Cardiac septum (tissue), 1 donor: ENCODE data around the gene ZNF407. TPM values are rescaled to one million over a fixed set of nuclear protein-coding genes. Genes with fewer than 3 reads are reported as not detected.

Experiments
- DNase-seq: peaks from one replicate; pipeline ENCODE4 v3.0.0-alpha.2; 2020; ENCODE audit warnings: low spot score
- intact Hi-C: fragments of 100-400 bp; cut with DNase I; formaldehyde crosslinking; loops from one replicate; pipeline ENCODE4 v1.14.0; 2022
- total RNA-seq: library from RNA; stranded (reverse); fragmentation: NEBNext Ultra II Directional; extraction: Animal tissue kit (Norgen Biotek cat#: 25700); gene quantifications from one replicate; pipeline ENCODE4 v1.2.1, GENCODE V29; 2021
- donor health status: DM: no; HTN: no; CAD: no.

The ZNF407 gene
- total RNA-seq, 1 donor from 2014 or later, result 14.1 TPM

DNA sequence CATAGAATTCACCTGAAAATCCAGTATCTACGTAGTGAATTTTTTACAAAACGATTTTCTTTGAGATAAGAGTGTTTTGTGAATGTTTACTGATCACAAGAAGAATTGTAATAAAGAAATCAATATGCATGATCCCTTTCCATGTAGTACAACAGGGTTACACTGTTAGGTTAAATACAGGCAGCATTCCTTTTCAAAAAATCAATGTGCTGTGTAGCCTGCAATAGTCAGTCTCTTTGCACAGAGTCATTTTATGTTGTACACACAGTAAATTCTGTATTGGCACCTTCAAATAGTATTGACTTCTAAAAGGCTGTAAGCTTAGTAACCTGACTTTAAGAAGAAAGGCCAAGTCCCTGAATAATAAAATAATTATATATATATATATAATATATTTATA lies 63.3 kb downstream of the ZNF407 start:
- no peak for DNase-seq
- intact Hi-C loops, result no loop called here

- intact Hi-C loops, result no loop called here
- no peak for DNase-seq
Measured at GRCh38 chr18:74661691-74662090, 64.0 kb downstream of the ZNF407 start.

- intact Hi-C loops, result no loop called here
- no peak for DNase-seq
Measured at GRCh38 chr18:74662622-74663021, 65.0 kb downstream of the ZNF407 start.

DNA sequence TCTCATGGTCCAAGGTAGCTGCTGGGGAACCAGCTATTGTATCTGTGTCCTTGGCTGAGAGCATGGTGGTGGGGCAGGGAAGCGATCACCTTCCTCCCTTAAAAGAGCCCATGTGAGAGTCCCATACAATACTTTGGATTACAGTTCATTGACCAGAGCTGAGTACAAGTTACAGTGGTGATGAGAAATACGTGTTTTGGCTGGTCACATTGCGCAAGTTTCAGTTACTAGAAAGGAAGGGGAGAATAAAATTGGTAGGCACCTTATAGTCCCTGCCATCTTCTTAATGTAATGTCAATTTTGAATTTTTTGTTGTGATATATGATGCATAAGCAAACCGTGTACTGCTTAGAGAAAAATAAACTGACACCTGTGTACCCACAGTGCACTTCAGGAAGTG lies 67.7 kb downstream of the ZNF407 start:
- intact Hi-C loops, result no loop called here
- DNase-seq, result no peak

DNA sequence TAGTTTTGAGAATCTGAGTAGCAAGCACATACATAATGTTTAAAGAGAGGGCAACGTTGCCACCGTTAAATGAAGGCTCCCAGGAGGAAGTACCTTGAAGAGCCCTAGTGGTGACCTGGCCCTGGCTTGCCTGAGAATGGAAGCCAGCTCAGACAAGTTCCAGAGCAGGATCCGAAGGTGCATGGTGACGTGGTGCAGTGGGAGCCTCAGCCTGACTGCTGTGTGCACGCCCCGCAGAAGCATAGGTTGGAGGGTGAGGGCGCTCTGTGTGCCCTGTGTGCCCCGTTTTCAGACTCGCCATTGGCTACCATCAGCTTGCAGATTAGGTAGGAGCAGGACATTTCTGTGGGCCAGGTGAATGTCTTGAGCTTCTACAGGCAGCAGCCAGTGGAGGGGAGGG lies 68.2 kb downstream of the ZNF407 start:
- intact Hi-C loops, result no loop called here
- no peak for DNase-seq

DNA sequence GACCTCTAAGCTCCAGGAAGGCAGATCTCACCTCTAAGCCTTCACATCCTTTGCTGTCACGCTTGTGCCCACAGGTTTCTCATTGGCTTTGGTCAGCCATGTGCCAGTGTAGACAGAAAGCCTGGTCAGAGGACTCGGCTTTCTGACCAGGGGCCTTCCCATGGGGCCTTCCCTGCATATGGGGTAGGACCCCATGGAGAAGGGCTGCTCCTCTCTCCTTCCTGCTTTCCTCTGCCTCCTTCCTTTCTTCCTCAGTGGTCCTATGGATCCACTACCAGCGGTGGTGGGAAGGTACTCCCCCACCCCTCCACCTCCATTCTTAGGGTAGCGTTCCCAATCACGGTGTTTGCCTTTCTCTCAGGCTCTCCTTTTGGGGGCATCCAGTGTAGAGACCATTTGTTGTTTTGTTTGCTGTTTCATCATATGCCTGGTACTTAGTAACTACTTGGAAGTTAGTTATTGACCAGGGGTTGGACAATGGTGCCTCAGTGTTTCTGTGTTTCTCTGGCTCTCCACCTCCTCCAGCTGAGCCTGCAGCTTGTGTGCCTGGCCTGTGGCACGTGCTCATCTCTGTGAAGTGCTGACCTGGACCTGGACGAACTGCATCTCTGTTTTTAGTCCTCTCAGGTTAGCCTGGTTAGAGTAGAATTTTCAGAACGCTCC lies 71.6 kb downstream of the ZNF407 start:
- no peak for DNase-seq
- intact Hi-C loops, result no loop called here

GRCh38 chr18:74672371-74672770 lies 74.7 kb downstream of the ZNF407 start:
- DNase-seq, result no peak
- intact Hi-C loops, result no loop called here

- intact Hi-C loops, result no loop called here
- no peak for DNase-seq
Measured at GRCh38 chr18:74674487-74674886, 76.8 kb downstream of the ZNF407 start.

DNA sequence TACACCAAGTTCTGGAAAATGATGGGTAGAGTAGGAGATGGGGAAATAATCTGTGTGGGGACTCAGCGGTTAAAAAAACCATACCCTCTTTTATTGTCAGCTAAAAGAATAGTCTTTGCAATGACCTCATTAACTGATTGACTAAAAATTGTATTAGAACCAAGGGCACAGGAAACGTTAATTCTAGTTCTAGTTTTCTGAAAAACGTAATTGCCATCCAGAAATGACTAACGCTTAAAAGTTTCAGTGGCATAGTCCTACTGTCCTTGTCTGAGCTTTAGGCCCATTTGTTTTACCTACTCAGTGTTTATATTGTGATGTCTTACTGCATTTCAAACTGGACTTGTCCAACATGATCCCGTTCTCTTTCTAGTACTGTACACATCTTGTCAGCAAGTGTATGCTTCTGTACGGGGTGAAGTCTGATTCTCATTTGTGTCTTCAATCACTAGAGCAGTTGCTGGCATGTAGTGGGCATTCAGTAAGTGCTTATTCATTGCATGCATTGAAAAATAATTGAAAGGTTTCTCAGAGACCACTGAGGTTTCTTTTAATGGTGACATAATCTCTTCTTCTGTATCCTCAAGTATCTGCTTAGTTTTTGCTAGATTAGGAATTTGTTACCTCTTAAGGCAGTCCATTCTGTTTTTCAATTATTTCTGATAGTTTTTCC lies 81.5 kb downstream of the ZNF407 start:
- no peak for DNase-seq
- intact Hi-C loops, result no loop called here

GRCh38 chr18:74679679-74680076 lies 82.0 kb downstream of the ZNF407 start:
- DNase-seq, result no peak

DNA sequence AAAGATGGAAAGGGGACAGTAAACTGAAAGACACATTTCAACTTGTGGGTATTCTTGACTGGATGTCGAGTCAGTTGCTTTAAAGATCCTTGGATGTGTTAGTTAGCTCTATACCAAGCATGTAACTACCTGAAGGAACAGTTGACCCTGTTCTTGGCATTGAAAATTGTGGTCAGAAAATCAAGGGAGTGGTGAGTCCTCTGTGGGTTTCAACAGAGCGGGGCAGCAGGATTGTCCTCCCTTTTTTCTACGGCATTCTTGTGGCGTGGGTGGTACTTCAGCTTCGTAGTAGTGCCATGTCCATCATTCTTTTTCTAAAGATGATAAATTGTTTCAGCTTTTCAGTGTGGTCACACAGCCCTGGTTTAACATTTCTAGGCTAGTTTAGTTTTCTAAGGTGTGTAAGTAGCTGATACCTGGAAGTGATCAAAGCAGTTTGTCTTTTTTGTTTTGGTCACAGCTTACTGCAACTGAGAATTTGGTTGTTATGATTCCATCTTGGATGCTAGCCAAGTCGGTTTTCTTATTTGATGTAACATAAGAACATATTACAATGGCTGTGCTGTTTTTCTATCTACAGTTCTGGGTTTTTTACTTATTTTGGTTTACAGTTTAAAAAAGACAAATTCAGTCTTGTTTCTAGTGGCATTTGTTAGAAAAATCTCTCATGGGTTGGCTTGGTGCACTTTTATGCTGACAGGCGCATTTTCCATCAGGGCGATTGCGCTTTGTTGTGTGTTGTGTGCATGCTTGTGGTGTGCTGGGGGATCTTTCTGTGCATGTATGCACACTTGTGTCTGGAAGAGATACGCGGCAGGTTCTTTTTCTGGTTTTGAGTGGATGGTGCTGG lies 84.7 kb downstream of the ZNF407 start:
- intact Hi-C loops, result no loop called here

More at GRCh38 chr18:74679679-74680076, 82.0 kb downstream of the ZNF407 start:
- intact Hi-C loops, result no loop called here

DNA sequence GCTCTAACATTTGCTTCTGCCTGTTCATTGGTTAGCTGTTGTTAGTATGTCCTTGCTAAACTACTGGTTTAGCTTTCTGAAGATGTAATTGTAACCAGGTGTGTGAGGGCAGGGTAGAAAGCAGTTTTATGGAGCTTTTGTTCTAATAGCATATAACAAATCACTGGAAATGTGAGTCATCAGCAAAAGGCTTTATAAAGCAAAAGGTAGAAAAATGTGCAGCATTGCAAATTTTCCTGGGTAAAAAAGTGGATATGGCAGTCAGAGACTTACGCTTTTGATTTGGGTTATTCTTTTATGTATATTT lies 85.3 kb downstream of the ZNF407 start:
- intact Hi-C loops, result no loop called here
- no peak for DNase-seq

More for the DNA sequence above, 84.7 kb downstream of the ZNF407 start:
- DNase-seq, result no peak

DNA sequence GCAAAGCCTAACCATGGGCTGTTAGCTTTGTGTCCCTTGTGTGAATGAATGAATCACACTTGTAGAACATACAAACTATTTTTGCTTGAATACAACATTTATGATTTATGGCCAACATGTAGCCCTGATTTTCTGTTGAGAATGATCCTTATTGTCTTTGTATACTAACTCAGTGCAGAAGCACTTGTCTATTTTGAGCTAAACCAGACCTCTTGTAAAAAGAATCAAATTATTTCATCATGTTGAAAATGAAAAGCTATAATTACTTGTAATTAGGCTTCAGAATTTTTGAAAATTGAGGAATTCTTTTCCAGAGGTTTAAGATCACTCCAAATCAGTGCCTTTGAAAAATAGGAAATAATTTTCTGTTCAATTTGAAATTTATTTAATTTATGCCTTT lies 85.9 kb downstream of the ZNF407 start:
- intact Hi-C loops, result no loop called here
- DNase-seq, result no peak

DNA sequence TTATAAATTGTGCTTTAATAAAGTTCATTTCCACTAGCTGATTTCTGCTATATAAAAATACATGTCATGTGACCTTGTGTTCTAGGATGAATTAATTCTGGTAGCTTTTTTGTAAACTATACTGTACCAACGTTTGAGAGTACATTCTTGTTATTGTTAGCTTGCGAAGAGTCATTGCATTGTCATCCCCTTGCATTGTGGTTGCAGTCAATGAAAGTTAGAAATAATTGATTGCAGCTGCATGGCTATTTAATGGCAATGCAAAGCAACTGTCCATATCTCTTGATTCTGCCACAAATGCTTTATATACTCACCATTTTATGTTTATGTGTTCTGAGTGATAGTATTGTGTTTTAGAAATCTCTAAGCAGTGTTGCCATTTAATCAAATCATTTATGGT lies 91.6 kb downstream of the ZNF407 start:
- no peak for DNase-seq
- intact Hi-C loops, result no loop called here

- DNase-seq, result no peak
Measured at GRCh38 chr18:74692367-74693013, 94.8 kb downstream of the ZNF407 start.

GRCh38 chr18:74694436-74694835 lies 96.8 kb downstream of the ZNF407 start:
- DNase-seq, result no peak
- intact Hi-C loops, result no loop called here

More at GRCh38 chr18:74692367-74693013, 94.8 kb downstream of the ZNF407 start:
- intact Hi-C loops, result no loop called here

DNA sequence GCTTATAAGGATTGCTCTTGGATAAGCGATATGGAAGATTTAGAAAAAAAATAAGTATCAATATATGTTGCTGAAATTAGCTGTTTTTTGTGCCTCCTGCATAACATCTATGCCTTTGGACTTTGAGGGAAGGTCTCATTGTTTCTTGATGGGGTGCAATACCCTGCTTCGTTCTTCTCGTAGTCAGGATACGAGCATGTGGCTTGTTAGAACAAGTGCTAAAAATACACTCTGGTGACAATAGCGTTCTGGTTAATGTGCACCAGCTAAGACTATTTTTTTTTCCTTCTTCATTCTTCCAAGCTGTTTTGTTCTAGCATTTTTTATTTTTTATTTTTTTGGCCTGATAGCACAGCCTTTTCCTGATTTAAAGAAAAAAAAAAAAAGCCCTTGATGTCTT lies 97.5 kb downstream of the ZNF407 start:
- intact Hi-C loops, result no loop called here
- DNase-seq, result no peak

- intact Hi-C loops, result no loop called here
- no peak for DNase-seq
Measured at GRCh38 chr18:74698881-74699280, 101.2 kb downstream of the ZNF407 start.

DNA sequence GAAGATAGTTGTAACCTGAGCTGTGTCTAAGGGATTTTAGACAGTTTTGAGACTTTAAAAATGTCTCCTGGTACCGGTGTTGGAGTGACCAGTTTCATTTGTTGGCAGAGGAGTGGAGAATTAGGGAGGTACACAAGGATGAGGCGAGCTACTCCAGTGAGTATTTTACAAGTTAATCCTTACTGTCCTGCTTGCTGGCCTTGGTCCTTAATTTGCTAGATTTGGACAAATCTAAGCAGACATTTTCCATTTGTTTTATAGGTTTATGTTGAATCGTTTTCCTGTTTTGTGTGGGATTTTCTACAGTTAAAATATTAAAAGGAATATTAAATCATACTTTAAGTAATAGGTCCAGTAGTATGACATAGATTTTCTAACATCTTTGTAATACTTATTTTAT lies 101.8 kb downstream of the ZNF407 start:
- intact Hi-C loops, result no loop called here

GRCh38 chr18:74702950-74703349 lies 105.3 kb downstream of the ZNF407 start:
- no peak for DNase-seq
- intact Hi-C loops, result no loop called here

More for the DNA sequence above, 101.8 kb downstream of the ZNF407 start:
- no peak for DNase-seq
